ENCODE results near the gene PLXNA4.

- TF ChIP-seq CTCF (IDR thresholded peaks at IDR 0.05) (no peak), POLR2A (IDR thresholded peaks at IDR 0.05) (no peak), EP300 (IDR thresholded peaks at IDR 0.05; ENCODE audit: low read depth) (no peak)
Measured at GRCh38 chr7:132351954-132352499, 224.2 kb downstream of the PLXNA4 start.
